K562 (cell line): ENCODE results near the gene STXBP4. TPM values are rescaled to one million over a fixed set of nuclear protein-coding genes. Genes with fewer than 3 reads are reported as not detected.

Experiments
- CEBPB ChIP-seq: fragments of 450-650 bp; IDR thresholded peaks from 2 replicates; pipeline ENCODE4 v1.6.1; 2016; ENCODE audit warnings: missing genetic modification characterization, missing compliant biosample characterization
- HEY1 ChIP-seq: fragments of 250-450 bp; sonication (Bioruptor Pico); IDR thresholded peaks from 2 replicates; pipeline ENCODE4 v1.5.0; 2020; ENCODE audit warnings: mild to moderate bottlenecking, moderate library complexity, borderline replicate concordance
- HOXB6 ChIP-seq: fragments of 250-450 bp; sonication (Bioruptor Pico); IDR thresholded peaks from 2 replicates; pipeline ENCODE4 v1.5.1; 2022; ENCODE audit warnings: mild to moderate bottlenecking, borderline replicate concordance
- MAFK ChIP-seq: IDR thresholded peaks from 2 replicates; pipeline ENCODE4 v1.6.1; 2011; ENCODE audit warnings: low read length, improper control_type of control experiment
- NCOA1 ChIP-seq: fragments of 450-650 bp; IDR thresholded peaks from 2 replicates; pipeline ENCODE4 v1.6.1; 2016; ENCODE audit warnings: low read depth
- NUFIP1 ChIP-seq: fragments of 450-650 bp; IDR thresholded peaks from 2 replicates; pipeline ENCODE4 v1.6.1; 2018; ENCODE audit not compliant: partially characterized antibody
- RAD21 ChIP-seq, 2 experiments: fragments of 250-450 bp in 1 of 2; fragments of 450-650 bp in 1 of 2; sonication (Bioruptor Pico) in 1 of 2; formaldehyde crosslinking in 1 of 2; IDR thresholded peaks in 1 of 2; conservative IDR thresholded peaks in 1 of 2; 2 replicates each; pipeline versions ENCODE4 v1.4.0 to v1.8.0; 2020 to 2022; ENCODE audit warnings: mild to moderate bottlenecking in 2 of 2, moderate library complexity in 1 of 2
- STAT5B ChIP-seq: fragments of 250-450 bp; sonication (Bioruptor Pico); IDR thresholded peaks from 2 replicates; pipeline ENCODE4 v1.8.0; 2021; ENCODE audit warnings: mild to moderate bottlenecking, inconsistent platforms
- TOE1 ChIP-seq, 2 experiments: fragments of 450-650 bp in 1 of 2; sonication (generic) in 1 of 2; formaldehyde crosslinking in 1 of 2; IDR thresholded peaks; 2 replicates each; pipeline versions ENCODE4 v1.7.1 to v1.8.0; 2016 to 2022; ENCODE audit warnings: borderline replicate concordance in 2 of 2, mild to moderate bottlenecking in 2 of 2, antibody characterized with exemption in 1 of 2, inconsistent platforms in 1 of 2, low read depth in 1 of 2, missing genetic modification reagents in 1 of 2, moderate library complexity in 1 of 2
- ZNF239 ChIP-seq: fragments of 250-450 bp; sonication (Bioruptor Pico); IDR thresholded peaks from 2 replicates; pipeline ENCODE4 v1.4.0; 2020; ENCODE audit warnings: mild to moderate bottlenecking
- ZNF311 ChIP-seq: fragments of 250-450 bp; sonication (Bioruptor Pico); IDR thresholded peaks from 2 replicates; pipeline ENCODE4 v1.4.0; 2020; ENCODE audit warnings: mild to moderate bottlenecking, moderate library complexity
- polyA plus RNA-seq, 8 experiments: library from polyadenylated mRNA; depleted of rRNA in 4 of 8; stranded (reverse) in 5 of 8; unstranded in 3 of 8; fragments of >200 nt; fragmentation: Nextera tagmentation in 2 of 8; fragmentation: Illumina TruSeq in 1 of 8; extraction: Ambion mirVana in 2 of 8; extraction: Trizol in 1 of 8; gene quantifications; 2 replicates each; pipeline versions ENCODE4 v1.2.1 to v1.2.3, GENCODE V29; 2011 to 2014; ENCODE audit warnings: inconsistent platforms in 1 of 8, missing spikeins in 1 of 8
- total RNA-seq, 7 experiments: library from RNA; depleted of rRNA in 6 of 7; stranded (reverse); fragments of >200 nt in 6 of 7; fragmentation: Illumina TruSeq in 2 of 7; extraction: Trizol in 2 of 7; gene quantifications; 2 replicates each; pipeline versions ENCODE4 v1.2.1 to v1.2.3, GENCODE V29; 2011 to 2021; ENCODE audit warnings: low replicate concordance in 1 of 7
- TF ChIP-seq, protein P1 (sequence below): fragments of 250-450 bp; sonication (Bioruptor Pico); IDR thresholded peaks from 2 replicates; pipeline ENCODE4 v1.5.0; 2022; ENCODE audit warnings: mild to moderate bottlenecking
- TF ChIP-seq, protein P2 (sequence below): fragments of 250-450 bp; sonication (Bioruptor Pico); IDR thresholded peaks from 2 replicates; pipeline ENCODE4 v1.8.0; 2022; ENCODE audit warnings: moderate library complexity, mild to moderate bottlenecking, inconsistent platforms
- TF ChIP-seq, protein P3 (sequence below): fragments of 200-800 bp; sonication (Bioruptor generic); IDR thresholded peaks from 2 replicates; pipeline ENCODE4 v1.6.1; 2017; ENCODE audit warnings: missing genetic modification characterization, missing compliant biosample characterization
- TF ChIP-seq, protein P4 (sequence below): fragments of 250-450 bp; sonication (Bioruptor Pico); IDR thresholded peaks from 2 replicates; pipeline ENCODE4 v1.8.0; 2022; ENCODE audit warnings: inconsistent platforms
- TF ChIP-seq, protein P5 (sequence below): fragments of 250-450 bp; sonication (Bioruptor Pico); IDR thresholded peaks from 2 replicates; pipeline ENCODE4 v1.5.0; 2020; ENCODE audit warnings: mild to moderate bottlenecking

Gene STXBP4
- total and polyA plus RNA-seq, 9 of the 15 experiments (the other 6 are each of a cell fraction or from before 2014, with no cell fraction given), result 11.6 to 23.2 (median 18.5) TPM

DNA sequence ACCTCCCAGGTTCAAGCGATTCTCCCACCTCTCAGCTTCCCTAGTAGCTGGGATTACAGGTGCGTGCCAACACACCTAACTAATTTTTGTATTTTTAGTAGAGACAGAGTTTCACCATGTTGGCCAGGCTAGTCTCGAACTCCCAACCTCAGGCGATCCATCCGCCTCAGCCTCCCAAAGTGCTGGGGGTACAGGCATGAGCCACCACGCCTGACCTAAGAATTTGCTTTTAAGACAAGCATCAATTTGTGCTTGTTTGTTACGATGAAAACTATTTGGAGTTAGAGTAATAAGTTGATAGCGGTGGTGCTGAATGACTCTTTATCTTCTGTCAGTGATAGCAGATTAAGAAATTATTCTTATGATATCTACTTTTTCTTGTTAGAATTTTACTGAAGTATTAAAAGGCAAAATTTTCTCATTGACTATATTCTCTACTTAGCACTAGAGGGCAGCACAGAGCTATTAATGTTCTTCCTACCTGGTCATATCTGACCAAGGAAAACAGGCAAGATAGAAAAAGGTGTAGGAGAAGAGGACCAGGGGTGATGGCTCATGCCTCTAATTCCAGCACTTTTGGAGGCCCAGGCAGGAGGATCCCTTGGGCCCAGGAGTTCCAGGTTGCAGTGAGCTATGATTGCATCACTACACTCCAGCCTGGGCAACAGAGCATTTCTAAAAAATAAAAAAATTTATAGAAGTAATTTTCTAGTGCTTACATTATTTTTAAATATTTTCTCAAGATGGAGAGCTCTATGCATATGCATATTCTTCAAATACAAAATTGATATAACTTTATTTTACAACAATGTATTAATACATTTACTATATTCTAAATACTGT lies 24.5 kb downstream of the STXBP4 start (continued):
- peak; percentile 48; the same call in 1 of the 2 replicates for TF ChIP-seq CEBPB (tag)
- TF ChIP-seq ZNF239 (CRISPR knock-in tag), result no peak
- TF ChIP-seq HEY1 (CRISPR knock-in tag), result no peak
- no peak for TF ChIP-seq HOXB6 (CRISPR knock-in tag)
- TF ChIP-seq RAD21 (CRISPR knock-in tag; conservative IDR thresholded peaks at IDR 0.05 in 1 of 2, IDR thresholded peaks at IDR 0.05 in 1 of 2), result peak; percentile 77 to 81
- TF ChIP-seq, protein P1, sequence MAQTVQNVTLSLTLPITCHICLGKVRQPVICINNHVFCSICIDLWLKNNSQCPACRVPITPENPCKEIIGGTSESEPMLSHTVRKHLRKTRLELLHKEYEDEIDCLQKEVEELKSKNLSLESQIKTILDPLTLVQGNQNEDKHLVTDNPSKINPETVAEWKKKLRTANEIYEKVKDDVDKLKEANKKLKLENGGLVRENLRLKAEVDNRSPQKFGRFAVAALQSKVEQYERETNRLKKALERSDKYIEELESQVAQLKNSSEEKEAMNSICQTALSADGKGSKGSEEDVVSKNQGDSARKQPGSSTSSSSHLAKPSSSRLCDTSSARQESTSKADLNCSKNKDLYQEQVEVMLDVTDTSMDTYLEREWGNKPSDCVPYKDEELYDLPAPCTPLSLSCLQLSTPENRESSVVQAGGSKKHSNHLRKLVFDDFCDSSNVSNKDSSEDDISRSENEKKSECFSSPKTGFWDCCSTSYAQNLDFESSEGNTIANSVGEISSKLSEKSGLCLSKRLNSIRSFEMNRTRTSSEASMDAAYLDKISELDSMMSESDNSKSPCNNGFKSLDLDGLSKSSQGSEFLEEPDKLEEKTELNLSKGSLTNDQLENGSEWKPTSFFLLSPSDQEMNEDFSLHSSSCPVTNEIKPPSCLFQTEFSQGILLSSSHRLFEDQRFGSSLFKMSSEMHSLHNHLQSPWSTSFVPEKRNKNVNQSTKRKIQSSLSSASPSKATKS, result no peak
- no peak for TF ChIP-seq ZNF311 (CRISPR knock-in tag)
- TF ChIP-seq, protein P2, sequence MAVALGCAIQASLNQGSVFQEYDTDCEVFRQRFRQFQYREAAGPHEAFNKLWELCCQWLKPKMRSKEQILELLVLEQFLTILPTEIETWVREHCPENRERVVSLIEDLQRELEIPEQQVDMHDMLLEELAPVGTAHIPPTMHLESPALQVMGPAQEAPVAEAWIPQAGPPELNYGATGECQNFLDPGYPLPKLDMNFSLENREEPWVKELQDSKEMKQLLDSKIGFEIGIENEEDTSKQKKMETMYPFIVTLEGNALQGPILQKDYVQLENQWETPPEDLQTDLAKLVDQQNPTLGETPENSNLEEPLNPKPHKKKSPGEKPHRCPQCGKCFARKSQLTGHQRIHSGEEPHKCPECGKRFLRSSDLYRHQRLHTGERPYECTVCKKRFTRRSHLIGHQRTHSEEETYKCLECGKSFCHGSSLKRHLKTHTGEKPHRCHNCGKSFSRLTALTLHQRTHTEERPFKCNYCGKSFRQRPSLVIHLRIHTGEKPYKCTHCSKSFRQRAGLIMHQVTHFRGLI, result no peak
- no peak for TF ChIP-seq TOE1 (IDR thresholded peaks at IDR 0.05; ENCODE audit: borderline replicate concordance)
- TF ChIP-seq TOE1 (CRISPR knock-in tag; IDR thresholded peaks at IDR 0.05; ENCODE audit: borderline replicate concordance, low read depth), result no peak
- no peak for TF ChIP-seq STAT5B
- TF ChIP-seq, protein P3, sequence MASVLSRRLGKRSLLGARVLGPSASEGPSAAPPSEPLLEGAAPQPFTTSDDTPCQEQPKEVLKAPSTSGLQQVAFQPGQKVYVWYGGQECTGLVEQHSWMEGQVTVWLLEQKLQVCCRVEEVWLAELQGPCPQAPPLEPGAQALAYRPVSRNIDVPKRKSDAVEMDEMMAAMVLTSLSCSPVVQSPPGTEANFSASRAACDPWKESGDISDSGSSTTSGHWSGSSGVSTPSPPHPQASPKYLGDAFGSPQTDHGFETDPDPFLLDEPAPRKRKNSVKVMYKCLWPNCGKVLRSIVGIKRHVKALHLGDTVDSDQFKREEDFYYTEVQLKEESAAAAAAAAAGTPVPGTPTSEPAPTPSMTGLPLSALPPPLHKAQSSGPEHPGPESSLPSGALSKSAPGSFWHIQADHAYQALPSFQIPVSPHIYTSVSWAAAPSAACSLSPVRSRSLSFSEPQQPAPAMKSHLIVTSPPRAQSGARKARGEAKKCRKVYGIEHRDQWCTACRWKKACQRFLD (CRISPR knock-in tag), result no peak
- no peak for TF ChIP-seq MAFK
- TF ChIP-seq, protein P4, sequence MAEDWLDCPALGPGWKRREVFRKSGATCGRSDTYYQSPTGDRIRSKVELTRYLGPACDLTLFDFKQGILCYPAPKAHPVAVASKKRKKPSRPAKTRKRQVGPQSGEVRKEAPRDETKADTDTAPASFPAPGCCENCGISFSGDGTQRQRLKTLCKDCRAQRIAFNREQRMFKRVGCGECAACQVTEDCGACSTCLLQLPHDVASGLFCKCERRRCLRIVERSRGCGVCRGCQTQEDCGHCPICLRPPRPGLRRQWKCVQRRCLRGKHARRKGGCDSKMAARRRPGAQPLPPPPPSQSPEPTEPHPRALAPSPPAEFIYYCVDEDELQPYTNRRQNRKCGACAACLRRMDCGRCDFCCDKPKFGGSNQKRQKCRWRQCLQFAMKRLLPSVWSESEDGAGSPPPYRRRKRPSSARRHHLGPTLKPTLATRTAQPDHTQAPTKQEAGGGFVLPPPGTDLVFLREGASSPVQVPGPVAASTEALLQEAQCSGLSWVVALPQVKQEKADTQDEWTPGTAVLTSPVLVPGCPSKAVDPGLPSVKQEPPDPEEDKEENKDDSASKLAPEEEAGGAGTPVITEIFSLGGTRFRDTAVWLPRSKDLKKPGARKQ, result no peak
- no peak for TF ChIP-seq NUFIP1
- no peak for TF ChIP-seq NCOA1
- TF ChIP-seq, protein P5, sequence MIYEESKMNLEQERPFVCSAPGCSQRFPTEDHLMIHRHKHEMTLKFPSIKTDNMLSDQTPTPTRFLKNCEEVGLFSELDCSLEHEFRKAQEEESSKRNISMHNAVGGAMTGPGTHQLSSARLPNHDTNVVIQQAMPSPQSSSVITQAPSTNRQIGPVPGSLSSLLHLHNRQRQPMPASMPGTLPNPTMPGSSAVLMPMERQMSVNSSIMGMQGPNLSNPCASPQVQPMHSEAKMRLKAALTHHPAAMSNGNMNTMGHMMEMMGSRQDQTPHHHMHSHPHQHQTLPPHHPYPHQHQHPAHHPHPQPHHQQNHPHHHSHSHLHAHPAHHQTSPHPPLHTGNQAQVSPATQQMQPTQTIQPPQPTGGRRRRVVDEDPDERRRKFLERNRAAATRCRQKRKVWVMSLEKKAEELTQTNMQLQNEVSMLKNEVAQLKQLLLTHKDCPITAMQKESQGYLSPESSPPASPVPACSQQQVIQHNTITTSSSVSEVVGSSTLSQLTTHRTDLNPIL (CRISPR knock-in tag), result no peak
